HG03175 (cell line): ENCODE results near the gene RANGAP1.

ENCODE experiments used
- ATAC-seq: cut with Tn5 transposase; IDR thresholded peaks from one replicate; pipeline ENCODE4 v1.9.1; 2021; ENCODE audit warnings: mild to moderate bottlenecking, moderate library complexity; ENCODE audit not compliant: unreplicated experiment

RANGAP1 gene, protein sequence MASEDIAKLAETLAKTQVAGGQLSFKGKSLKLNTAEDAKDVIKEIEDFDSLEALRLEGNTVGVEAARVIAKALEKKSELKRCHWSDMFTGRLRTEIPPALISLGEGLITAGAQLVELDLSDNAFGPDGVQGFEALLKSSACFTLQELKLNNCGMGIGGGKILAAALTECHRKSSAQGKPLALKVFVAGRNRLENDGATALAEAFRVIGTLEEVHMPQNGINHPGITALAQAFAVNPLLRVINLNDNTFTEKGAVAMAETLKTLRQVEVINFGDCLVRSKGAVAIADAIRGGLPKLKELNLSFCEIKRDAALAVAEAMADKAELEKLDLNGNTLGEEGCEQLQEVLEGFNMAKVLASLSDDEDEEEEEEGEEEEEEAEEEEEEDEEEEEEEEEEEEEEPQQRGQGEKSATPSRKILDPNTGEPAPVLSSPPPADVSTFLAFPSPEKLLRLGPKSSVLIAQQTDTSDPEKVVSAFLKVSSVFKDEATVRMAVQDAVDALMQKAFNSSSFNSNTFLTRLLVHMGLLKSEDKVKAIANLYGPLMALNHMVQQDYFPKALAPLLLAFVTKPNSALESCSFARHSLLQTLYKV

DNA sequence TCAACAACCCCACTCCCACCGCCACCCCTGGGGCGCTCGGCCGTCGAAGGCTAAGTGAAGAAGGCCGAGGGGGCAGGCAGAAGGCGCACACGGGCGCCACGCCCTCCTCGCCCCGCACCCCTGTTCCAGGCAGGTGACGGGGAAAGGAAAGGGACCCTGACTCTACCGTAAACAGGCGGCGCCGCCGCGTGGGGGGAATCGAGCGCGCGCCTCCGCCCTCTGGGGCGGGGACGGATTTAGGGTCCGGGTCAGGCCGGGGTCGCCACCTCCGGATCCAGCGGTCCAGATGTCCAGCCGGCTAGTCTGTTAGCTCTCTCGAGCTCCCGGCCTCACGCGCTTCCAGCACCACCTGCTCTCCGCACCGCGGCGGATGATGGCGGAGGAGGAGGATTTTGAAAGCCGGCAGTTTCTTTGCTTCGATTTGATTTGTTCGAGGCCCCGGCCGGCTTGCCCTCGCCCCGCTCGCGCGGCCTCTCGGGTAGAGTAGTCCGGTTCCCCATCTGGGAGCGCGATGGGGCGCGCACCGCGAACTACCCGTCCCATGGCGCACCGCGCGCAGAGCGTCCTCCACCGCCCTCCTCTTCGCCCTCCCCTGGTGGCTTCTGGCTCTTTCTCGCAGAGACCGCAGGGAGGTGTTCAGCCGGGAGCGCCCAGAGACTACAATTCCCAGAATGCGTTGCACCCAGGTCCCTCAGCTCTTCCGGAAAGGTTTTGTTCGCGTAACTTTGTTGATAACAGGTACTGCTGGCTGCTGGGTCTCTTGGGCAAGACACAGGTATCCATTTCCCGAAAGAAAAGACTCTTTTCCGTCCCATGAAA, at the start of gene RANGAP1:
RANGAP1 (minus strand) TSS at position 368 of the 819 bp plus-strand sequence. CDS start 5,143 bp downstream, outside the sequence.
- peak; percentile 94 for ATAC-seq

DNA sequence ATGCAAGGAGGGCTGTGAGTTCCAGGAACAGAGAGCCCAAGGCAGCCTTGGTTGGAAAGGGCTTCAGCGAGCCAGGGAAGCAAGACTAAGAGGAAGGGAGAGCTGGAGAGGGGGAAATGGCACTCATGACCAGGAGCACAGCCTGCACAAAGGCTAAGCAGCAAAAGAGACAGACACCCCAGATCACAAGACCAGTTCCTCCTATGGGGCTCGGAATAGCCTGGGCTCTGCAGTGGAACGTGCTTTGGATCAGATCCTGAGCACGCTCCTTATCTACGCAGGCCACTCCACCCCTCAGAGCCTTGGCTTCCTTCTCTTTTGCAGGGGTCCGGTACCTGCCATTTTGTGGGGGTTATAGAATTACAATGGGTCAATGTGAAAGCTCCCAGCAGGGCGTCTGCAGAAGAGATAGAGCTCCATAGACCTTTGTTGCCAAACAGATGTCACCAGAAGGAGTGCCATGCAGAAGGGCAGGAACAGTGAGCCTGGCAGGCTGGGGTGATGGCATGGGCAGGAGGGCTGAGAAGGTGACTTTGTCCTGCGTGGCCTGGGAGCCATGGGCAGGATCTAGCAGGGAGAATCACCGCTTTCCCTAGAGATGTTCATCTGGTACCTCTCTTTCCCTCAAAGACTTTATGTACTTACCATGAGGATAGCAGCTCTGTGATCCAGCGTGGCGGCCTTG, 49.1 kb upstream of the RANGAP1 start:
- no peak for ATAC-seq

DNA sequence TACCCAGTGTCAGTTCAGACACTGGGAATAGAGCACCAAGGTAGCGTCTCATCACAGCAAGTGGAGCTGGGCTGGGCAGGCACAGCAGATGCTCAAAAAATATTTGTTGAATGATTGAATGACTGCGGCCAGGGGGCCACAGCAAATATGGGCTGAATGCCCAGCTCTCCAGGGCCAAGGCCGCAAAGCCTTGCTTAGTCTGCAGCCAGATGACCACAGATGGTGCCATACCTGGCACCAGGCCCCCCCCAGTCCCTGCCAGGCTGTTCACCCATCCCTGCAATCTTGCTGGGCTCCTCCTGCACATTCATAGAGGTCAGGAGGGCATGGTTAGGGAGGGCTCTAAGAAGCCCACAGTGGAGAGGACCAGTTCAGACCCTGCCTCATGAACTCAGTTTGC, 48.2 kb upstream of the RANGAP1 start:
- no peak for ATAC-seq

- ATAC-seq = no peak
Observed at GRCh38 chr22:41333806-41334205, 47.8 kb upstream of the RANGAP1 start.

DNA sequence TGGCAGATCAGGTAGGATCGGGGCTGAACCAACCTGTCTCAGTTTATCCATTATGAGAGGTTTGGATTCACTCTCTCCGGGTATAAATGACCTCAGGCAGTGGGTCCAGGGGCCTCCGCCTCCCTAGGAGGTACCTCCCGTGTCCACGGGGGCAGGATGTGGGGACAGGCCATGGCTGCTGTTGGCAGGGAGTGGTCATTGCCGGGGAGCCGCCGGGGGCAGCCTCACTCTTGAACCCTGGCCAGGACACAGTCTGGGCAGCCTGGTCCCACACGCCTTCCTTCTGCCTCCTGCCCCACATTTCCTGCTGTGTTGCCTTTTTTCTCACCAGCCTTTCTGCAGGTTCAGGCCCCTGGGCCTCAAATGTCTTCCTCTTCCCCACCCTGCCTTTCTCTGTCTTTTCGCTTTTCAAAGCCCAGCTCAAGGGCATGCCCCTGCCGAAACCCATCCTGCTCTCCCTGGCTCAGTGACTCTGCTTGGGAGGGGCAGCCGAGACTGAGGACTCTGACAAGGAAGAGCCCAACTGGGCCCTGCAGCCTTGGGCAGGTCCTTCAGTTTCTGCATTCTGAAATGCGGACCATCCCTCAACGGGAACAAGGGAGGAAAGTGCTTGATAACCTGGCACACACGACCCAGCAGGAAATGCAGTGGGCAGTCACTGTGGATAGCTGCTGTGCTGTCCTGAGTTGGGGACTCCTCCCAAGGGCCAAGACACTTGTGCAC, 46.4 kb upstream of the RANGAP1 start:
- ATAC-seq = no peak

DNA sequence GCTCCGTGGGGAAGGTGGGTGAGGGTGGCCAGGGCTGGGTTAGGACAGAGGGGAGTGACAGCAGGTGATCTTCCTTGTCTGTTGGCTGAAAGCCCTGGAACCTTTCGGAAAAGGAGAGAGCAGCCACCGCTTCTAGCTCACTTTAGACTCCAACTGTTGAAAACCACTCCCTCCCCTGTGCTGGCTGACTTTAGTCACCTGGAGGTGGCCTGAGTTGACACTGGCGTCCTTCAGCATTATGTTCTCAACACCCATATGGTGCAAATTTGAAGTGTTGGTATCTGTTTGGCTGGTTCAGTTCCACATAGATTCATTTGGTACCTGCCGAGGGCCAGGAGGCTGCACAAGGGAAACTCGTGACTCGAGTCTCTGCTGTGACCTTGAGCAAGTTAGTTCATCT, 44.2 kb upstream of the RANGAP1 start:
- no peak for ATAC-seq

GRCh38 chr22:41327124-41327523, 41.1 kb upstream of the RANGAP1 start:
- no peak for ATAC-seq

DNA sequence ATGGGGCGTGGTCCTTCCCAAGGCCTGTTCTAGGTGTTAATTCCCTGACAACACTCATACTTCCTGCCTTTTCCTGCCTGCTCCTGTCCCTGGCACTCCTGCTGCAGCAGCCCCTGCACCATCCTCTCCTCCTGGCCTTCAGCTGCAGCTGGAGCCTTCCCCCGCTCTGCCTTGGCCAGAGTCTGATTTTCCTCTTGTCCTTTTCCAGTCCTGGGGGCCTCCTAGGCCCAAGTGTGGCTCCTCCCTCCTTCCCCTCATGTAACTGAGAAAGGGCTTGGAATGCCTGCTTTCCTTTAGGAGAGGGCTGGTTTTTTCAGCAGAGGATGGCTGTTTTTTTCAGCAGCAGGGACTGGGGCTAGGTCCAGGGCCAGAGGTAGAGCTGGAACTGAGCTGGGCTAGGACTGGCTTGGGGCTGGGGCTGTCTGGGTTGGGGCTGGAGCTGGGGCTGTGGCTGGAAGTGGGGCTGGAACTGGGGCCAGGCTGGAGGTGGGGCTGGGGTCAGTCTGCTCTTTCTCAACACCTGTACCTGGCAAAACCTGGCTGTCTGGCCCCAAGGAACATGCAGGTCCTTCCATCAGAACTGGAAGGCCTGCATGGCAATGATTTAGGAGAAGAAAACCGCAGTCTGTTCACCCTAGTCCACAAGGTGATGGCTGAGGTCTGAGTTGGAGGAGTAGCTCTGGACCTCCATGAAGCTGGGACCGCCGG, 39.0 kb upstream of the RANGAP1 start:
- no peak for ATAC-seq

DNA sequence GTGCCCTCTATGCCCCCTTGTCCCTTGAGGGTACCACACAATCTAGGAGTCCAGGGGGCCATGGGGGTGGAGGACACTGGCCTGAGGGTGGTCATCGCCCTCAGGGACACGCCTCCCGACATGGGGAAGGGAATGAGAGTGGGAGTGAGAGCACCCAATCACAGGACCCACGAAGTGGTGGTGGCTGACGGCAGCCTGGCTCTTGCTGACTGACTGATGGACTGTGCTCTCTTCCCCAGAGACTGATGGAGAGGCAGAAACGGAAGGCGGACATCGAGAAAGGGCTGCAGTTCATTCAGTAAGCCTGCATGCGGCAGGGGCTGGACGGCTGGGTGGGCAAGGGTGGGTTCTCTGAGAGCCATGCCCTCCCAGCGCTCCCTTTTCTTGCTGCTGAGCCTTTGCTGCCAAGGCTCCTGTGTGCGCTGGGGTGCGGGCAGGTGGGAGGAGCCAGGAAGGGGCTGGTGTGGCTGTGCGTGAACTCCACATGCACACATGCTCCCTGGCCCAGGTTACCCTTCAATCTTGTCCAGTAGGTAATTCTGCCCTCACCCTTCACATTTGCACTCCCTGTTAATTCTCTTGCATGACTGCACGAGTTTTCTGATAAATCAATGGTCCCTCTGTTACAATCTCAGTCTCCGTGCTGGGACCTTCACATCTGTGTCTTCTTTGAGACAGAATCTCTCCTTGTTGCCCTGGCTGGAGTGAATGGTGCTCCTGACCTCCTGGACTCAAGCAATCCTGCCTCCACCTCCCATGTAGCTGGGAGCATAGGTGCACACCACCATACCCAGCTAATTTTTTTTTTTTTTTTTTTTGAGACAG, 34.6 kb upstream of the RANGAP1 start:
- ATAC-seq = no peak

GRCh38 chr22:41315586-41315985, 29.6 kb upstream of the RANGAP1 start:
- no peak for ATAC-seq

DNA sequence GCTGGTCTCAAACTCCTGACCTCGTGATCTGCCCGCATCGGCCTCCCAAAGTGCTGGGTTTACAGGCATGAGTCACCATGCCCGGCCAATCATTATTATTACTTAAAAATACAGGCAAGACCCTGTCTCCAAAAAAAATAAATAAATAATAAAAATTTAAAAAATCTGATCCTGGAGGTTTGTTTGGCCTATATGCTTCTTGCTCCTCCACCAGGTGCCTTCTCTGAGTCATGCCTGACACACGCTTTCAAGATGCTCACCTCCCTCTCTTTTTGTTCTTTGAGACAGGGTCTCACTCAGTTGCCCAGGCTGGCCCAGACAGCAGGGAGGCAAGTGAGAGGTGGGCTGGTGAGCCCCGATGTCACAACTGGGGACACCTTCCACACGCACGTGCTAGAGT, 28.8 kb upstream of the RANGAP1 start:
- ATAC-seq = no peak

DNA sequence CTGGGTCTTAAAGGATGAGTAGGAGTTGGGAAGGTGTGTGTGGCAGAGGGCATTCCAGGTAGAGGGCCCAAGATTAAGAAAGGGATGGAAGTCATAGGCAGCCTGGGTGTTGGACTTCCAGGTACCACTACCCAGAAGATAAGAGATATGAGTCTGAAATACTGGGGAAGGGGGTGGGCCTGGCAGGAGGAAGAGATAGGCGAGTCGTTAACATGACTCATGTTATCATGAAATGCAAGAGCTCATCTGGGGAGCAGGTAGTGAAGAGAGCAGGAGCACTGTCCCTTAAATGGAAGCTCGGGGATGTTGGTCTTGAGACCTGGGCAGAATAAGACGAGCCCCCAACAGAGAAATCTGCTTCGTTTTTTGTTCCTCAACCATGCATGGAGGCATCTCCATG, 25.5 kb upstream of the RANGAP1 start:
- no peak for ATAC-seq

GRCh38 chr22:41310336-41310735, 24.3 kb upstream of the RANGAP1 start:
- ATAC-seq = no peak

DNA sequence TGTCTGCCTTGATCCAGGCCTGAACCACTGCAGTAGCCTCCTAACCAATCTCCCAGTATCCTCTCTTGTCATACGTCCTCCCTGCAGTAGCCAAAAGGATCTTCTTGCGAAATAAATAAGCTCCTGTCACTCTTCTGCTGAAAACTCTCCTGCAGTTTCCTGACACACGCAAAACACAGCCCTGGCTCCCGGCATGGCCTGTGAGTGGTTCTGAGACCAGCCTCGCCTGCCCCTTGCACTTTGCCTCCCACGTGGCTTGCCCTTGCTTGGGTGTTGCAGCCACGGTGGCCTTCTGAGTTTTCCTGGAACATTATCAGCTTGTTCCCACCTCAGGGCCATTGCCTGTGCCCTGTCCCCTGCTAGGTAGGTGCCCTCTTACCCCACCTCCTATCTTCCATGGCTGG, 22.6 kb upstream of the RANGAP1 start:
- no peak for ATAC-seq

DNA sequence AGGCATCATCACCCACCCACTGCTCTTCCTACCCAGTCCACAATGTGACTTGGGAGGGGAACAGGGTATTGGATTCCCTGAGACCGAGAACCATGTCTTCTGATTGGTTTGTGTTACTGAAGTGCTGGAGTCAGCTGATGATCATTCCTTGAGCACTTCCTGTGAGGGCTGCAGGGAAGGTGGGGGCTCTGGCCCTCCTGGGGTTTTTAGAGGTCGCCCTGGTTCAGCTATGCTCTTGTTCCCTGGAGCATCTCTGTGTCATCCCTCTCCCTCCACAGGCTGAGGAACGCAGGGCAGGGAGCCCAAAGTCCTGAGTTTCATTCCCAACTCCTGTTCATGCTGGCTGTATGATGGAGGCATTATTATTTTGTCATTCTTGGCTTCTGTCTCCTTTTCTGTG, 22.1 kb upstream of the RANGAP1 start:
- no peak for ATAC-seq

DNA sequence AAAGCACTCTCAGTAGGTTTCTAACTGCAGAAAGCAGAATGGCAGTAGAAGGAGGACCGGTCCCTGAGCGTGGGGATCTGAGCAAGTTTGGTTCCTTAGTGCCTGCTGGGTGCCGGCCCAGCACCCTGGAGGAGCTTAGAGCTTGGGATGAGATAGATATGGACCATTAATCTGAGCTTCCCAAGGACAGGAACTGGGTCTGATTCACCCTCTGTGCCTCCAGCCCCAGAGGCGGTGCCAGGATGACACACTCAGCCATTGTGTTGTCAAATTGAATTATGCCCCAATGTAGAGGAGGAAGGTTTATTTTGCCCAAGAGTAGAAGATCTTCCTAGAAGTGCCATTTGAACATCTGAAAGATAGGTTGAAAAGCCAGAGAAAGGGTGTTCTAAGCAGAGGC, 19.7 kb upstream of the RANGAP1 start:
- no peak for ATAC-seq

DNA sequence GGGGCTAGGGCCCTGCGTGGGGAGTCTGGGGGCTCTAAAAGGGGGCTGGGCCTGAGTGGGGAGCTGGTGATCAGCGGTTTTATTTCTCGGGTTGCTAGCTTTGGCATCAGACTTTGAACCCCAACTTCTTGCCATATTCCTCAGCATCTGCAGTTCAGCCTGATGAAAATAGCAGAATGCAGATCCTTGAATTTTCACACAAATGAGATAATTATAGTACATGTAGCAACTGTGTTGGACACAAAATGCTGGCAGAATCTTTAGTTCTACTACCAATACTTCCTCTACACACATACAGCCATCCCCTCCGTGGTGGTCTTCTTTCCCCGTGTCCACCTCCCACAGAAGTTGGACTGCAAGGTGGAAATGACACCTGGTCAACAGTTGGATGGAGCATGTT, 16.8 kb upstream of the RANGAP1 start:
- ATAC-seq = no peak

- ATAC-seq = no peak
Observed at GRCh38 chr22:41302021-41302767, 16.2 kb upstream of the RANGAP1 start.
